DOHH2 (cell line): ENCODE results near the gene RBM22.

Source experiments
- H3F3A ChIP-seq: fragments of 200-600 bp; sonication (generic), shearing (Covaris generic); 2 replicates; pipeline ENCODE4 v1.6.0; 2016; ENCODE audit warnings: antibody characterized with exemption, mild to moderate bottlenecking; ENCODE audit not compliant: control insufficient read depth, insufficient read depth
- H3K27ac ChIP-seq: fragments of 200-600 bp; sonication (generic); 2 replicates; pipeline ENCODE4 v1.5.1; 2014; ENCODE audit warnings: low read depth, mild to moderate bottlenecking, low read length, moderate library complexity
- H3K27me3 ChIP-seq: fragments of 200-600 bp; sonication (generic); 2 replicates; pipeline ENCODE4 v1.6.1; 2014; ENCODE audit warnings: mild to moderate bottlenecking, low read length, mixed read lengths; ENCODE audit not compliant: control insufficient read depth
- H3K36me3 ChIP-seq: fragments of 200-600 bp; sonication (generic); 2 replicates; pipeline ENCODE4 v1.6.1; 2014; ENCODE audit warnings: mild to moderate bottlenecking, low read length, moderate library complexity, mixed read lengths; ENCODE audit not compliant: control insufficient read depth
- H3K4me1 ChIP-seq: fragments of 200-600 bp; sonication (generic); 2 replicates; pipeline ENCODE4 v1.6.1; 2014; ENCODE audit warnings: mild to moderate bottlenecking, low read length, mixed read lengths; ENCODE audit not compliant: control insufficient read depth
- H3K4me2 ChIP-seq: fragments of 200-600 bp; sonication (generic); 2 replicates; pipeline ENCODE4 v1.6.0; 2014; ENCODE audit warnings: mild to moderate bottlenecking, low read length, moderate library complexity
- H3K4me3 ChIP-seq: fragments of 200-600 bp; sonication (generic); 2 replicates; pipeline ENCODE4 v1.5.1; 2014; ENCODE audit warnings: mild to moderate bottlenecking, low read length, mixed read lengths
- H3K79me2 ChIP-seq: fragments of 200-600 bp; sonication (generic); 2 replicates; pipeline ENCODE4 v1.6.1; 2014; ENCODE audit warnings: mild to moderate bottlenecking, low read length, mixed read lengths; ENCODE audit not compliant: control insufficient read depth
- H3K9me2 ChIP-seq: fragments of 200-600 bp; sonication (generic); replicated peaks from 2 replicates; pipeline ENCODE4 v1.6.1; 2014; ENCODE audit warnings: mild to moderate bottlenecking, low read length, mixed read lengths; ENCODE audit not compliant: control insufficient read depth
- H3K9me3 ChIP-seq: fragments of 200-600 bp; sonication (generic); 2 replicates; pipeline ENCODE4 v1.6.1; 2014; ENCODE audit warnings: antibody characterized with exemption, low read length, mixed read lengths; ENCODE audit not compliant: control insufficient read depth, insufficient read depth
- H4K20me1 ChIP-seq: fragments of 200-600 bp; sonication (generic); 2 replicates; pipeline ENCODE4 v1.6.0; 2014; ENCODE audit warnings: low read depth, mild to moderate bottlenecking, antibody characterized with exemption, low read length, moderate library complexity; ENCODE audit not compliant: control insufficient read depth, insufficient read depth
- CTCF ChIP-seq: fragments of 200-600 bp; sonication (generic); IDR thresholded peaks from one replicate; pipeline ENCODE4 v1.5.1; 2014; ENCODE audit warnings: antibody characterized with exemption, mild to moderate bottlenecking, low read depth, low read length; ENCODE audit not compliant: poor library complexity, severe bottlenecking
- EZH2phosphoT487 ChIP-seq: fragments of 200-600 bp; sonication (generic); IDR thresholded peaks from 2 replicates; pipeline ENCODE4 v1.6.1; 2017; ENCODE audit warnings: borderline replicate concordance, mild to moderate bottlenecking, antibody characterized with exemption, low read length, moderate library complexity, mixed read lengths

RBM22 gene

GRCh38 chr5:150665044-150665443 is 35.8 kb downstream of the RBM22 start:
- H3K27ac ChIP-seq, result no peak overlapping the region
- no peaks in the 10 kb centered on the region for H3K9me2 ChIP-seq
- H3K9me3 ChIP-seq, result no peaks in the 10 kb centered on the region
- H3K36me3 ChIP-seq, result no peaks in the 10 kb centered on the region
- no peaks in the 10 kb centered on the region for H3K79me2 ChIP-seq
- H3F3A ChIP-seq, result no peaks in the 10 kb centered on the region
- H3K4me2 ChIP-seq, result no peak overlapping the region
- no peaks in the 10 kb centered on the region for H3K4me1 ChIP-seq
- no peak overlapping the region for H3K4me3 ChIP-seq
- TF ChIP-seq EZH2phosphoT487 (no peak), CTCF (no peak)
- H4K20me1 ChIP-seq, result no peaks in the 10 kb centered on the region
- H3K27me3 ChIP-seq, result peaks cover 20% of the 10 kb centered on the region

GRCh38 chr5:150663936-150664335 is 36.9 kb downstream of the RBM22 start:
- no peaks in the 10 kb centered on the region for H3K9me2 ChIP-seq
- H3K4me2 ChIP-seq, result no peak overlapping the region
- no peaks in the 10 kb centered on the region for H4K20me1 ChIP-seq
- TF ChIP-seq CTCF (no peak), EZH2phosphoT487 (no peak)
- H3K4me1 ChIP-seq, result no peaks in the 10 kb centered on the region
- no peaks in the 10 kb centered on the region for H3K36me3 ChIP-seq
- no peaks in the 10 kb centered on the region for H3K9me3 ChIP-seq
- H3F3A ChIP-seq, result no peaks in the 10 kb centered on the region
- H3K79me2 ChIP-seq, result no peaks in the 10 kb centered on the region
- H3K27ac ChIP-seq, result no peak overlapping the region
- peaks cover 19% of the 10 kb centered on the region for H3K27me3 ChIP-seq
- H3K4me3 ChIP-seq, result no peak overlapping the region

GRCh38 chr5:150662731-150663516 is 37.9 kb downstream of the RBM22 start:
- H3K79me2 ChIP-seq, result no peaks in the 10 kb centered on the region
- no peak overlapping the region for H3K4me2 ChIP-seq
- H3F3A ChIP-seq, result no peaks in the 10 kb centered on the region
- no peaks in the 10 kb centered on the region for H3K4me1 ChIP-seq
- peaks cover 11% of the 10 kb centered on the region for H3K27me3 ChIP-seq
- no peaks in the 10 kb centered on the region for H3K36me3 ChIP-seq
- H3K9me2 ChIP-seq, result no peaks in the 10 kb centered on the region
- no peak overlapping the region for H3K4me3 ChIP-seq
- H3K27ac ChIP-seq, result no peak overlapping the region
- H4K20me1 ChIP-seq, result no peaks in the 10 kb centered on the region
- TF ChIP-seq CTCF (no peak), EZH2phosphoT487 (no peak)
- H3K9me3 ChIP-seq, result no peaks in the 10 kb centered on the region
